OCI-M2 (cell line): ENCODE results near the gene AMN.

Experiments
- DNase-seq: peaks from one replicate; lab custom pipeline; 2025; ENCODE audit not compliant: unreplicated experiment; lab: John Stamatoyannopoulos, UW

The AMN gene

DNA sequence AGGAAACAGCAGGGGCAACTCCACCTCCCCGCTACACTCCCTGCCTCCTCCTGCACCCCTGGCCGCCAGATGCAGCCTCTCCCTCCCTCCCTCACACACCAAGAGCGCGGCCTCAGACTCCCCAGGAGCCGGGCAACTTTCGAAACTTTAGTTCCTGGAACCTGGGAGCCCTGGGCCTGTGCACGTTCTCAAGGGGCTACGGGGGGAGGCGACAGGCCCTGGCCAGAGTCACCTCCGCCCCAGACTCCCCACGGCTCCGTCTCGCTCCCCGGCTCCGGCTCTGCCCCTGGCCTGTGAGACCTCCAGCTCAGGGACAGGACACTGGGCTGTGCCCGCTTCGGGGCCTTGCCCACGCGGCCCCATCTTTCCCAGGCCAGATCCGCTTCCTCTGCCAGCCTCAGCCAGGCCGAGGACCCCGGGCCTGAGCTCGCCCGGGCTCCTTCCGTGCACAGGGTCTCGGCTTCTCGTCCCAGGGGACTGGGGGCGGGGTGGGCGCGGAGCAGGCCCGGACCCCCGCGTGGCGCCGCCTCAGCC lies 5.5 kb downstream of the AMN start:
- no peak for DNase-seq

DNA sequence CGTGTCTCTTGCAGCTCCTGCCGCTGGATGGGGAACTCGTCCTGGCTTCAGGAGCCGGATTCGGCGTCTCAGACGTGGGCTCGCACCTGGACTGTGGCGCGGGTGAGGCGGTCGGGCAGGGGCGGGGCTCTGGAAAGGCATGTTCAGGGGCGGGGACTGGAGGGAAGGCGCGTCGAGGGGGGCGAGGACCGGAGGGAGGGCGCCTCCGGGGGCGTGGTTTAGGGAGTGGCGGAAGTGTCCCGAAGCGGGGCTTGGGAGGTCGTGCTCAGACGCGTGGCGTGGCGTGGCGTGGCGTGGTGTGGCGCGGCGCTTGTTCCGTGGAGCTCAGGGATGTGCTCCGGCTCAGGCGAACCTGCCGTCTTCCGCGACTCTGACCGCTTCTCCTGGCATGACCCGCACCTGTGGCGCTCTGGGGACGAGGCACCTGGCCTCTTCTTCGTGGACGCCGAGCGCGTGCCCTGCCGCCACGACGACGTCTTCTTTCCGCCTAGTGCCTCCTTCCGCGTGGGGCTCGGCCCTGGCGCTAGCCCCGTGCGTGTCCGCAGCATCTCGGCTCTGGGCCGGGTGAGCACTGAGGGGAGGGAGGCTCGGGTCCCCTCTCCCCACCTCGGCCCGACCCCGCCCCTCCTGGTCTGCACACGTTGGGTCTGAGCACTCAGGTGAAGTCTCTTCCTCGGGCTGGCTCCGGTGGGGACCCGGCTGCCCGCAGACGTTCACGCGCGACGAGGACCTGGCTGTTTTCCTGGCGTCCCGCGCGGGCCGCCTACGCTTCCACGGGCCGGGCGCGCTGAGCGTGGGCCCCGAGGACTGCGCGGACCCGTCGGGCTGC lies 6.2 kb downstream of the AMN start:
- DNase-seq, result no peak

DNA sequence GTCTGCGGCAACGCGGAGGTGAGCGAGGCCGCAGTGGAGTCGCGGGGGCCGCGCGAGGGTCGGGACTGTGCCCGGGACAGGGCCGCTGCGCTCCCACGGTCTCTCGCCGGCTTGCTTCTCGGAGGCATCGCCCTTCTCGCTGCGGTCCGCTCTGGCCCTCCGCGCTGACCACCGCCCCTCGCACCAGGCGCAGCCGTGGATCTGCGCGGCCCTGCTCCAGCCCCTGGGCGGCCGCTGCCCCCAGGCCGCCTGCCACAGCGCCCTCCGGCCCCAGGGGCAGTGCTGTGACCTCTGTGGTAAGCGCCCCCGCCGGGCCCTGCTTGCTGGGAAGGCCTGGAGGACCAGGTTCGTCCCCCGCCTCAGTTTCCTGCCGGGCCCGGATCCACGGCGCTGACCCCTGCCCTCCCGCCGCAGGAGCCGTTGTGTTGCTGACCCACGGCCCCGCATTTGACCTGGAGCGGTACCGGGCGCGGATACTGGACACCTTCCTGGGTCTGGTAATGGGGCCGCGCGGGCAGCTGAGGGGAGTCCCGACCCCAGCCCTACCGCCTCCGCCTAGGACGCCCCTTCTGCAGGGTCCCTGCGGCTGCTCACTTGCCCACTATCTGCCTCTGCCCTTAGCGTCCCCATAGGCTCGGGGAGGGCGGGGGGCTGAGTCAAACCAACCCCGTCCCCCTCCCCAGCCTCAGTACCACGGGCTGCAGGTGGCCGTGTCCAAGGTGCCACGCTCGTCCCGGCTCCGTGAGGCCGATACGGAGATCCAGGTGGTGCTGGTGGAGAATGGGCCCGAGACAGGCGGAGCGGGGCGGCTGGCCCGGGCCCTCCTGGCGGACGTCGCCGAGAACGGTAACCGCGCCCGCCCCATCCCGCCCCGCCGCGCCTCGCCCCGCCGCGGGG lies 7.0 kb downstream of the AMN start:
- no peak for DNase-seq

DNA sequence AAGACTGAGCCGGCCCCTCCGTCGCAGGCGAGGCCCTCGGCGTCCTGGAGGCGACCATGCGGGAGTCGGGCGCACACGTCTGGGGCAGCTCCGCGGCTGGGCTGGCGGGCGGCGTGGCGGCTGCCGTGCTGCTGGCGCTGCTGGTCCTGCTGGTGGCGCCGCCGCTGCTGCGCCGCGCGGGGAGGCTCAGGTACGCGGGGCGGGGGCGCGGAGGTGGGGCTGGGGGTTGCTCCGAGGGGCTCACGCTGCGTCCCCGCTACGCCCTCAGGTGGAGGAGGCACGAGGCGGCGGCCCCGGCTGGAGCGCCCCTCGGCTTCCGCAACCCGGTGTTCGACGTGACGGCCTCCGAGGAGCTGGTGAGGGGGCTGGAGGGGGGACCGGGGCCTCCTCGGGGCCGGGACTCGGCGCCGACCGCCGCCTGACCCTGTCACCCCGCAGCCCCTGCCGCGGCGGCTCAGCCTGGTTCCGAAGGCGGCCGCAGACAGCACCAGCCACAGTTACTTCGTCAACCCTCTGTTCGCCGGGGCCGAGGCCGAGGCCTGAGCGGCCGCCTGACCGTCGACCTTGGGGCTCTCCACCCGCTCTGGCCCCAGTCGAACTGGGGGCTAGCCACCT lies 7.8 kb downstream of the AMN start:
- DNase-seq, result no peak

DNA sequence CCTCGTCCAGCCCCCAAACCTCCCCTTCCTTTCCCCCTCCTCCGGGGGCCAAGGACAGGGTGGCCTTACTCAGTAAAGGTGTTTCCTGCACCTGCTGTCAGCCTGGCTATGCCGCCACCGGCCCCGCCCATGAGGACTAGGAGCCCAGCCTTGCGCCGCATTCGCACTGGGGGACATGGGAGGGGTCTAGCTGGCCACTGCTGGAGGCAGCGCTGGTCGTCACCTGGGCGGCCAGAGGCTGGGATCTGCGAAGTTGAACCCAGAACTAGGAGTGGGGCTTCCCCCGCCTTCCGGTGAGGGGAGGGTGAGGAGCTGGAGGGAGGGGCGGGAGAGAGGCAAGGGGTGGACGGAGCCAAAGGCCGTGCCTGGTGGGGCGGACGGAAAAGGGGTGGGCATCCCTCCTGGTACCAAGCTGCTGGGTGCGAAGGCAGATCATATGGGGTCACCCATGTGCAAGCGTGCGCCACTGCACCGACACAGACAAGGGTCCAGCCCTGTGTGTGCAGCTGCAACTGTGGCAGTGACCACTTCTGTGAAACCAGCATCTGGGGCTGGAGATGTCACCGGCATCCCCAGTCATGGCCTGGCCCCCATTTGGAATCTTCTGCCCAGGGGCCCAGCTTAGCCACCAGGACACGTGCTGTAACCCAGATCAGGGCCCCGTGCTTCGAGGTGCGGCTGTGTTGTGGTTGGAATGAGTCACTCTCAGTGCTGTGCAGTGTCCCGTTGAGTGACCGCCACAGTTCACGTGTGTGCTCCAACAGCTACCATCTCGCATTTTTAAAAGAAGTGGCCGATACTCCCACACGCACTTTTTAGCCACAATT lies 8.5 kb downstream of the AMN start:
- DNase-seq, result no peak

DNA sequence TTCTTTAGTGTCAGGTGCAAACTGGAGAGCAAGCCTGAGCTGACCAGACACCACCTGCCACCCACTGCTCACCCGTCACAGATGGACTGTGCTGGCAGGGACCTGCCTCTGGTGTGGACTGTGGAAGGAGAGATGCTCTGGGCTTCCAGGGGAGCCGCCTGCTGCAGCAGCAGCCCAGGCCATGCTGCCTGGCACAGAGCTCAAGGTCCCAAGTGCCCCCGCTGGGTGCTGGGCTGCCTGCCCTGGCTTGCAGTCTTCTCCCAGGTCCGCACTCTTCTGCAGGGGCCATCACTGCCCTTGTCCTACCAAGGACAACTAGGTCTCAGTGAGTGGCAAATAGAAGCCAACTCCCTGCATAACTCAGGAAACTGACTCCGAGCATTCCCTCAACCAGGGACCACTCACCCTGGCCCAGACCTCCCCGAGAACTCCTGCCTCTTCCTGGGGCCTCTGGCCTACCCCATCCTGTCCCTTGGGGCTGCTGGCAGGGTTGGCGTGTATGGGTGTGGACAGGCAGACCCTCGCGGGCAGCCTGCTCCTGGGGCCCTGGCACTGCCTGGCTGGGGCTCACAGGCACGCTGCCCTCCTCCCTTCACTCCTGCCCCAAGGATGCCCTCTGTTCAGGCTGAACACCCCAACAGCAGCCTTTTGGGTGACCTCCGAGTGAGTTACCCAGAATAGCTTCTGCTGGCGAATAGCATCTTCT lies 9.3 kb downstream of the AMN start:
- no peak for DNase-seq

DNA sequence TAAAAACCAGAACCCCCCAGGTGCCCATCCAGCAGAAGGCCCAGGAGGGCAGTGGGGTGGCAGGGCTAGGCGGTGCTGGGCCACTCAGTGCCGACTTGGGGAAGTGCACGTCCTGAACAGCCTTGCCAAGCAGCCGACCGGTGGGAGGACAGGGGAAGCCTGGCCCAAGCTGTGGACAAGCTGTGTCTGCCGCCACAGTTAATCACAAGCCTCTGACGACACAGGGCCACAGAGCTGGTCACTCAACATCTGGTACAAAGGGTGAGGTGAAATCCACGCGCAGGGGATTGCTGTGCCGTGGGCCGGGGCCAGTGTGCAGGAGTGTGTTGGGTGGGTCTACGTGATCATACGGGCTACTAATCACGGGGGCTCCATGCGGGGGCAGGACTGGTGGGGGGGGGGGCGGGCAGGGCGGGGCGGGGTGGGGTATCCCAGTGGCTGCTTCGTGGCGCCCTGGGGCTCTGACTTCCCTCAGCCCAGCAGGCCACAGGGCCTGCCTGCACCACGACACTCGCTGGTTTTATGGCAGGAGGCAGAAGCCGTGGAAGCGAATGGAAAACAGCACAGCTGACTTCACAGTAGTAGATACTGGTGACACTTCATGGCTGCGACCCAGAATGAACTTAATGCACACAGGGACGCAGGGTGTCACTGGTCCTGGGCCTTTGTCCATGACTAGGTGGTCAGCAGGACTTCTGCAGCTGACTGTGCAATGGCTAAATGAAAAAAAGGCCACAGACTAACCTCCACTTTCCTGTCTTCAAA lies 10.2 kb downstream of the AMN start:
- no peak for DNase-seq

DNA sequence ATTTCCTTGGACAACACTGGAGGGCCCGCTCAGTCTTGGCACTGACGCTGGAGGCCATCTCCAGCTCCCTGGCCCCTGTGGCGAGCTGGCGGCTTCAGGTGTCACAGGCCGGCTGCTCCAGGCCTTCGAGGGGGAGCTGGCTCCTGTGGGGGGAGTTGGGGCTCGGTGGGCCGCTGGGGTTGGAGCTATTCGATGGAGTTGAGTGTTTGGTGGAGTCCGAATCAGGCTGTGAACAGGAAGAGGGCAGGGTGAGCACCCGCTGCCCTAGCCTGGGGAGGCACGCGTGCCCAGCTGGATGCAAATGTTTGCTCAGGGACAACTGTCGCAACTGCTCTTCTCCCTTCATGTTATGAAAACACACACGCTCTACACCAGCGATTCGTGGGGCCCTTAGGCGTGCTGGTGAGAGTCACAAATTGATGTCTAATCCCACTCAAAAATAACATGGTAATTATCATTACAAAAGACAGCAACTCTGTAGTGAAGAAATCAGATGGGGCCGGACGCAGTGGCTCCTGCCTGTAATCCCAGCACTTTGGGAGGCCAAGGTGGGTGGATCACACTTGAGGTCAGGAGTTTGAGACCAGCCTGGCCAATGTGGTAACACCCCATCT lies 11.3 kb downstream of the AMN start:
- no peak for DNase-seq

DNA sequence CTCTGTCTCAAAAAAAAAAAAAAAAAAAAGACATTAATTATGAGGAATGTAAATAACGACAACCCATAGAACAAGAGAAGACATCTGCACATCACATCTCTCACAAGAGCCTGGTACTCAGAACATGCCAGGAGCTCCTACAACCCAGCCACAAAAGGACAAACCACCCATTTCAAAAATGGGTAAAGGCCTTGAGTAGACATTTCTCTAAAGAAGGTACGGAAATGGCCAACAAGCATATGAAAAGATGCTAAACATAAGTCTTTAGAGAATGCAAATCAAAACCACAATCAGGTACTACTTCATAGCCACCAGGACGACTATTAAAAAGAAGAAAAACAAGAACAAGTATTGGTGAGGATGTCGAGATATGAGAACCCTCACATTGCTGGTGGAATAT lies 13.3 kb downstream of the AMN start:
- DNase-seq, result no peak

DNA sequence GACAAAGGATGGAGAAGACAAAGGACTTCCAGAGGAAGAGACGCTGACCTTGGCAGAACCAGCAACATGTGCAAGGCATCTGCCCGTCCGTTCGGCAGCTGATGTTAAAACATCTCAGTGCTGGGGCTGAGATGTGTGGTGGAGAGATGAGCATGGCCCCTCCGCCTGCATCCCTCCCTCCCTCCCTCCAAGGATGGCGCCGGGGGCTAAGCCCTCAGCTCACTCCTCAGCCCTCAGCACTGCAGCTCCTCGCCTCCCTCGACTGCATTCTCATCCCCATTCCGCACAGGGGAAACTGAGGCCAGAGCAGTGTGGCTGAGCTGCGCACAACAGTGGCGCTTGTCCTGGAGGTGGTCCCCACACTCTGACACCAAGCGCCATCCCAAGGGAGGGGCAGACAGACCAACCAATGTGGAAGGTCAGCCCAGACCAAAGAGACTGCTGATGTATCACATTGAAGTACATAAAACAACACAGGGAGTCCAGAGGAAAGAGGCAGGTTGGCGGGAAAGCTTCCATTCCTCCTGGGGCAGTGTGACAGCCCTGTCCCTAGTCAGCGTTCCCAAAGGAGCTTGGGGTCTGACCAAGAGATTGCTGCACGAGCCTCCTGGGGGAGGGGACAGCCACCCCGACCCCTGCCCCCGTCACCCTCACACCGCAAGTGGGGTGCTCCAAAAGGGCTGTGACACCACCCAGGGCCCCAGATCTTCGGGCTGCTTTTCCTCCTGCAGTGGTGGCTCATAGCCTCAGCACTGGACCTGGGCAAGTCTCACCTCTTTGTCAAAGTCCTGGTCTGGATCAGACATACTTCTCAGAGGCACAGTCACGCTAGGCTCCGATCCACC lies 15.1 kb downstream of the AMN start:
- no peak for DNase-seq

DNA sequence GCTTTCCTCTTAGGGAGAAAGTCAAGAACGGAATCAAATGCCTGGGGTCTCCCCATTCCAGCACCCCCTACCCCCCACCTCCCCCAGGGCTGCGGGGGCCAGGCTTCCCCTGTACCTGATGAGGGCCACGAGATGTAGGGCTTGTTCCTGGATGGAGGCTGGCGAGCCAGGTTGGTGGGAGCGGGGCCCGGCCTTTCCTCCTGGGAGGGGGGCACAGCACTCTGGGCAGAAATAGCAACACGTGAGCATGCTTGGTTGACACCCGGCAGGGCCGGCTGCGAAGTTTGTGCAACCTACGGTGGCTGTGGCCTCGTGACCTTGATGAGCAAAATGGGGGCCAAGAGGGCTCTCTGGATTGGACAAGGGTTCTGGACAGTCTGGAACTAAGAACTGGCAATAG lies 15.7 kb downstream of the AMN start:
- no peak for DNase-seq

DNA sequence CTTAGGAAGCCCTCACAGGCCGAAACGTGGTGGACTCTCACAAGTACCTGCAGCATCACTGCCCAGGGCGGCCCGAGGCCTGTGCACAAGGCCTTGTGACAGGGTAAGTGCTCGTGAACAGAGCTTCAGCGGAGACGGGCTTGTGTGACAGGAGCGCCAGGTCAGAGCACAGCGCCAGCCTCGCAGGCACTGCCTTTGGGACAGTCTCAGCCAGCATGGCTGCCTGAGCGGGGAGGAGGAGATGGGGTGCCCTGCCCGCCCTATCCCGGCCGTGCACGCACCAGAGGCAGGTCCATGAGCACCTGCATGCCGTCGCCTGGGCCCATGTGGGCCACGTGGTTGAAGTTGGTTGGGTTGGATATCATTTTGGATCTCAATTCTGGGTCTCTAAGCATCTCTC lies 16.9 kb downstream of the AMN start:
- no peak for DNase-seq

DNA sequence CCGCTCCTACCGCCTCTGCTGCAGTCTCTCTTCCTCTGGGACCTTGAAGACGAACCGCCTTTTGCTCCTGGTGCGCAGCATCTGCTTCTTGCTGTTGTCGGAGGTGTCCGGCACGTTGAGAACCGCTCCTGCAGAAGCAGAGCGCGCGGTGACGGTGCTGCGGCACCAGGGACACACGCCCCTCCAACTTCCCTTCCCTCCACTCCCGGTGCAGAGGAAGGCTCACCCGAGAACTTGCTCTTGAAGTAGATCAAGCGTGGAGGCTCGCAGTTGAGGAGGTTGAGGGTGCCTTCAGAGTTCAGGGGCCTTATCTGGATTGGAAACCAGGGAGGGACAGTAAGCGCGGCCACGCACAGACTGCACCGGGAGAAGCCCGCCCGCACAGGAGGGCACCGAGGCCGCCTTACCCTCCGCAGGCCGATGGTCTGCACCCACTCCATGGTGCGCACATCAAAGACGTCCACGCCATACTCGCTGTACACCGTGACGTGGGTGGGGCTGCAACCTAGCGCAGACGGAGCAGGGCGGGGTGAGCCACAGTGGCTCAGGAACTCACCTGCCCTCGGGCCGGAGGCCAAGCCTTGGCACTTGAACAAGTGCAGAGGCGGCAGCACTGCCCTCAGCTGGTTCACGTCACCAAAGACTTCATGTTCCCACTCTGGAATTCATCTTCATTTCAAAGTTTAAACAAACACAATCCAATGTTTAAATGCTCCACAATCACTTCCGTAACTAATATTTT lies 17.5 kb downstream of the AMN start:
- DNase-seq, result no peak

DNA sequence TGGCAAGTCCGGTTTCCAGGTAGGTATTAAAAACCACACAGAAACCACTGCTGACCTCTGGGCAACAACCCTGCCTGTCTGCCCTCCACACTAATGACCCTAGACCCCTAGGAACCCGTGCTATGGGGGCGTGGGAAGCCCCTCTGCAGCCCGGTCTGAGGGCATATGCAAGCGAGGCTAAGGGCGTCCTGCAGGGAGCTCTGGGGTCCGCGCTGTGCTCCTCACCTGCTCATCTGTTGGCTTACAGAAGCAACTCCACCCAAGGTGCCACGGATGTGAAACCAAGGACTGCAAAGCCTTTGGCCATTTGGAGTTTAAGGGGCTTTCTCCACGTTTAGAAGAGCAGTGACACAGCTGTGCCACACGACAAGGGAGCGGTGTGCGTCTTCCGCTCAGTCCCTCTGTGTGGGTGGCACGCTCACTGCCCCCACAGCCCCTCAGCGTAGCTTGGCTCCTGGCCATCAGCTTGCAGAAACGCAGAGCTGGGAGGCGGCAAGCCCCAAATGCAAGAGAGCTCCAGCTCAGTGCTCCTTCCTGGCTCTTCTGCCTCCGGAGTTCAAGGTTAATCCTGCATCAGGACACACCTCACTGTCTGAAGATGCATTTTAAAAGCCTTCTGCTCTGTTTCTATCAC lies 18.4 kb downstream of the AMN start:
- DNase-seq, result no peak

DNA sequence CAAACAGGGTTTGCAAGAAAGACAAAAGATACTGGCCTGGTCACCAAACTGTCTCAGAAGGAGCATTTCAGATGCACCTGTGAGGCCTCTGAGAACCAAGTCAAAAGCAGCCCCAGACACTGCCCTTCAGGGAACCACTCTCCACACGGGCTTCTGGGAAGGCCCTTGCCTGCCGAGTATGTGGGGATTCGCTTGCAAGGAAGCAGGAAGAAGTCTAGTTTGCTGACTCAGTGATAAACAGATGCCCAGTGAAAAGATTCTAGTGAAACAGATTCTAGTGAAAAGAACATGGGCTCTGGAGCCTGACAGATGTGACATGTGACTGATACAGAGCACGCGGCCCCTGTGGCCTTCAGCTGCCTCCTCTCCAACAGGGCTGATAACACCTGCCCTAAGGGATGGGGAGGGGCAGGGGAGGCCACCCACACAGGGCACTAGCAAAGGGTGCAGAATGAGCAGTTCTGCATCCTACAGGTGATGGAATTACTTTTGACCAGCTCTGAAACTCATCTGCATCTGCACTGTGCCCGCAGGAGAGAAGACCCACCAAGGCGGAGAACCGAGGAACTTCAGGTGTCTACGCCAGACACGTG lies 19.1 kb downstream of the AMN start:
- no peak for DNase-seq

DNA sequence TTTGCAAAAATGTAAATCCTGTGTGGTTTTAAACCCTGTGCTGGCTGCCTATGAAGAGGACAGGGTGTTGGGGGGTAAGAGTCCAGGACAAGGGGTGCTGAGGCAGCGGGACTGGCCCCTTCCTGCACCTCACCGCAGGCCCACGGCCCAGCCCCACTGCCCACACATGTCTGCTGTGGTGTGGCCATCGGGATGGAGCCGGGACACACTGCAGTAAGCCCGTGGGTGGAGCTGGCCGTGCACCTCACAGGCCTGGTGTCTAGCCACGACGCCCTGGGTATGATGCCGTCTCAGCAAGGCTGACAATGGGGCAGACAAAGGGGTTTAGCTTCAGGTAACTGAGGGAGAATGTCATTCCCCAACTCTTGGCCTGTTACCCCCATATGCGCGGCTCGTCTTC lies 19.6 kb downstream of the AMN start:
- no peak for DNase-seq
